ACHN (cell line): ENCODE measurements around the gene CFLAR.
A peak's percentile ranks its signal among the peaks of the same experiment; 100 is the strongest.
"Not testable (repeated sequence)": the region's sequence is repeated elsewhere in the genome, so short reads cannot be mapped to it uniquely, and the experiment has no call there.

ENCODE experiments used
- DNase-seq: peaks from one replicate; pipeline ENCODE4 v3.0.0-alpha.2; 2015
- in situ Hi-C: cut with HindIII; loops from 2 replicates; pipeline ENCODE4 v1.10.0; 2017; ENCODE audit warnings: low sequenced_read_pairs, low pct_ligation_motif_present, low pct_unique_long_range_greater_than_20kb

Gene CFLAR

DNA sequence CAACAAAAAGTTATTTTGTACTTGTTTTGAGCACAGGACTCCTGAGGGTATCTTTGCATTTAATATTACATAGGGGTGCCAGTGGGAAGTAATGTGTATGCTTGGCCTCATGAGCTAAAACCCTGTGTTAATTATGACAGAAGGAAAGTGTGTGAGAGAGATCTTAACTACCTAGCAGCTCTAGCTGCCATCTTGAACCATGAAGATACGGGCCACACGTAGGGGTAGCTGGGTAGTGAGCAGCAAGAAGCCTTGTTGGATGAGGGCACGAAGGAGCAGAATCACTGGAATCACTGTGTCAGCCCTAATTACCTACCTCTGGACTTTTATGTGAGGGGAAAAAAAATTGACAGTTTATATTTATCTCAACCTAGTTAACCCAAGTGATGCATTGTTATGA, 51.6 kb downstream of the CFLAR start:
- in situ Hi-C loops: no loop called here
- no peak for DNase-seq

DNA sequence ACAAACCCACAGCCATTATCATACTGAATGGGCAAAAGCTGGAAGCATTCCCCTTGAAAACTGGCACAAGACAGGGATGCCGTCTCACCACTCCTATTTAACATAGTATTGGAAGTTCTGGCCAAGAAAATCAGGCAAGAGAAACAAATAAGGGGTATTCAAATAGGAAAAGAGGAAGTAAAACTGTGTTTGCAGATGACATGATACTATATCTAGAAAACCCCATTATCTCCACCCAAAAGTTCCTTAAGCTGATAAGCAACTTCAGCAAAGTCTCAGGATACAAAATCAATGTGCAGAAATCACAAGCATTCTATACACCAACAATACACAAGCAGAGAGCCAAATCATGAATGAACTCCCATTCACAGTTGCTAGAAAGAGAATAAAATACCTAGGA, 52.5 kb downstream of the CFLAR start:
- DNase-seq, in situ Hi-C loops: not testable (repeated sequence)

DNA sequence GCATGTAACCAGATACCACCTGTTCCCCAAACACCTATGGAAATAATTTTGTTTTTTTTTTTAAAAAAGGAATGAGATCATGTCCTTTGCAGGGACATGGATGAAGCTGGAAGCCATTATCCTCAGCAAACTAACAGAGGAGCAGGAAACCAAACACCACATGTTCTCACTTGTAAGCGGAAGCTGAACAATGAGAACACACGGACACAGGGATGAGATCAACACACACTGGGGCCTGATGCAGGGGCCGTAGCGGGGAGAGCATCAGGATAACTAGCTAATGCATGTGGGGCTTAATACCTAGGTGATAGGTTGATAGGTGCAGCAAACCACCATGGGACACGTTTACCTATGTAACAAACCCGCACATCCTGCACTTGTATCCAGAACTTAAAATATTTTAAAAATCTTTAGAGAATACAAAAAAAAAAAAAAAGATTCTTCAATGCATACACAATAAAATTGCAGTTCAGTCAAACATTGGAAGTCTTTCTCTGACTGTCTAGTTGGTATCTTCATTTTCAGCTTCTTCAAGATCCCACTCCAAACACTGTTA, 55.4 kb downstream of the CFLAR start:
- in situ Hi-C loops: no loop called here
- no peak for DNase-seq

DNA sequence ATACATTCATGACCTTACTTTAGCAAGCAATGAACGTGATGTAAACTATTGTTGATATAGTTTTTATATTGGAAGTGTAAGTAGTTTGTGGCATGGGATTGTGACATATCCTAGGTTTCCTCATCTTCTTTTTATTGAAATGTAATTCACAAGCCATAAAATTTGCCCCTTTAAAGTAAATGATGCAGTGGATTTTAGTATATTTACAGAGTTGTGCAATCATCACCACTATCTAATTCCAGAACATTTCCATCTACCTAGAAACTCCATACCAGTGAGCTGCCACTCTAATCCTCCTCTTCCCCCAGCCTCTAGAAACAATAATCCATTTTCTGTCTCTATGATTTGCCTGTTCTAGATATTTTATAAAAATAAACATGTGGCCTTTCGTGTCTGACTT, 56.3 kb downstream of the CFLAR start:
- DNase-seq: no peak
- in situ Hi-C loops: no loop called here

DNA sequence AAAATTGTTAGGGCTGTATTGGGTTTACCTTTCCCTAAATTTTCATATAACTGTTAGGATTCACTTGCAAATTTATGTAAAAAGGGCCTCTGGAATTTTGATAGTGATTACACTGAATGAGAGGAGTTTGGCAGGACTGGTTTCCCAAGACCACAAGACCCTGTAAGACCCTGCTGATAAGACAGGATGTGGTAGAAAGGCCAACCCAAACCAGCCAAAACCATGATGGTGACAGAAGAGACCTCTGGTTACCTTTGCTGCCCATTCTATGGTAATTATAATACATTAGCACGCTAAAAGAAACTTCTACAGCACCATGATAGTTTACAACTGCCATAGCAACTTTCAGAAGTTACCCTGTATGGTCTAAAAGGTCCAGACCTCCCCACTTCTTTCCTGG, 58.7 kb downstream of the CFLAR start:
- DNase-seq: no peak
- in situ Hi-C loops: no loop called here

DNA sequence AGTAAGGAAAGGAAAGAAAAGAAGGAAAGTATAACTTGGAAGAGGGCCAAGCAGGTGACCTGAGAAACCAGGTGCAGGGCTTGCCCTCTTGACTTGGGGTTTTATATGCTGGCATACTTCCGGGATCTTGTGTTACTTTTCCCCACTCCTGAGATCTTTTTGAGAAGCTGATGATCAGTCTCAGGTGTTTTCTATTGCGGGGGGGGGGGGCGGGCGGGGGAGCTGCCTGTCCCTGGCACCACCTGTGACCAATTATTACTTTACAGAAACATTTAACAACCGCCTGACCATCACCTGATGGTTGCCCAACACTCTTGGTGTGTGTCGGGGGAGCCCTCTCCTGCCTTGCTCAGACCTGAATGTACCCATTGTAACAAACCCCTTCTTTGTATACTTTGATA, 60.1 kb downstream of the CFLAR start:
- in situ Hi-C loops: no loop called here

DNA sequence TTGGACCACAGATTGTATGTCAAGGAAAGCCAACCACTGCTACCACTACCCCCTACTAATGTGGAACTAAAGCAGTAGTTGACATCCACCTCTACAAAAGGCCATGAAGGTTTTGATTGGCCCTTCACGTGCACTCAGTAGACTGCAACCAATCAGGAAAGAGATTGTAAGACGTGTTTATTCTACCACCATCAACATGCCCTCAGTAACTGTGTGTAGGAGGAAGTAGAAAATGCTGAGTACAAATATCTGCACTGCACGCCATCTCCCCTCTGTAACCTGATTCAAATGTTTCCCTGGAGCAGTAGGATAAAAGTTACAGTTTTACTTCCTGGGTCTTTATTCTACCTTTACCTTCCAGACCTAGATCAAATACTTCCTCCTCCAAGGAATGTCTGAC, 64.0 kb downstream of the CFLAR start:
- in situ Hi-C loops: loop anchor here (10.0 kb wide), 1 partner anchor 275 kb away; no protein-coding TSS in a partner anchor

More for the DNA sequence above, 60.1 kb downstream of the CFLAR start:
- no peak for DNase-seq

DNA sequence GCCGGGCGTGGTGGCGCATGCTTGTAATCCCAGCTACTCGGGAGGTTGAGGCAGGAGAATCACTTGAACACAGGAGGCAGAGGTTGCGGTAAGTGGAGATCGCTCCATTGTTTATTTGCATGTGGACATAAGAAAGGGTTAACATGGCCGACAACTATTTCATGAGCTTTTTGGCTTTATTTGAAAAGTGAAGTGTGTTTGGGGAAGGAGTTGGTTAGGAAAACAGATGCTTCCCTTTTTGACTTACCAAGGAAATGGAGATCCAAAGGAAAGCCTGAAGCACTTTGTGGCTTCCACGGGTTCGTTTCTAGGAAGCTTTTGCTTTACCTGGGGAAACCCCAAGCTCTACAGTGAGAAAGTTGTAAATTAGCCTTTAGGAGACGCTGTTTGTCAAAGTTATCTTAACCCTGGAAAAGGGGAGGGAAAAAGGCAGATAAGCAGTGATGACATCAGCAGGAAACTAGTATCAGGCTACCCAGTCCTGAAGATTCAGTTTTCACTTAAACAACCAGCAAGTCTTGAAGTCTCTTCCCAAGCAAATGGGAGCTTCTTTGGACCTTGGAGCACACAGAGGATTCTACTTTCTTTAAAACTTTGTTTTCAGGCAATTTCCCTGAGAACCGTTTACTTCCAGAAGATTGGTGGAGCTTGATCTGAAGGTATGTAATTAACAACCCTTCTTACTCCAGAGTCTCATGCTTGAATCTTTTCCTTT, 66.8 kb downstream of the CFLAR start, which contains the start of gene CASP10:
Gene CASP10, plus strand, starts transcription at position 492 of the 715 bp plus-strand sequence. CDS start 2,637 bp downstream, outside the sequence.
- peak; percentile 93 for DNase-seq
- in situ Hi-C loops: loop anchor here (10.0 kb wide), 1 partner anchor 278 kb away; no protein-coding TSS in a partner anchor

More for the DNA sequence above, 64.0 kb downstream of the CFLAR start:
- DNase-seq: no peak

DNA sequence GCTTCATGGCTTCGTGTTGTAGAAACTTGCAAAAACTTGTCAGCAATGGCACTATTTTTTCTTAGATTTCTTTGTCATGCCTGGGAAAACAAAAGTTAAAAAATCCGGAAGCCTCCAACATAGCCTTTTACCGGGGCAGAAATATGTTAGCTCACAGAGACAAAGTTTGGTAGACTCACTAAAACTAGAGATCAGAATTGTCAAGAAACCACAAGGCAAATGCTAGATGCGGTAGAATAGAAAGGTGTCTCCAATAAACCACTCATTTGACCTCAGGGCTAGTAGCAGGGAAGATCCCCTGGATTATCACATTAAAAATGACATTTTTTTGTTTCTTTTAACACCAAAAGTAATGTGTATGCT, 67.4 kb downstream of the CFLAR start:
- in situ Hi-C loops: loop anchor here (10.0 kb wide), 1 partner anchor 279 kb away; no protein-coding TSS in a partner anchor
- no peak for DNase-seq

DNA sequence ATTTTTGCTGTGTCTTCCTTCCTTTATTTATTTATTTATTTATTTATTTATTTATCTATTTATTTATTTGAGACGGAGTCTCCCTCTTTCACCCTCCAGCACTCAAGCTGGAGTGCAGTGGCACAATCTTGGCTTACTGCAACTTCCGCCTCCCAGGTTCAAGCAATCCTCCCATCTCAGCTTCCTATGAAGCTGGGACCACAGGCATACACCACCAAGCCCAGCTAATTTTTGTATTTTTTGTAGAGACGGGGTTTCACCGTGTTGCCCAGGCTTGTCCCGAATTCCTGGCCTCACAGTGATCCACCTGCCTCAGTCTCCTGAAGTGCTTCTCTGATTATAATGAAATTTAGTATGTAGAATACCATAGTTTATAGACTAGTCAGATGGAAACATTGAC, 67.9 kb downstream of the CFLAR start:
- in situ Hi-C loops: loop anchor here (10.0 kb wide), 1 partner anchor 279 kb away; no protein-coding TSS in a partner anchor
- not testable (repeated sequence) for DNase-seq

DNA sequence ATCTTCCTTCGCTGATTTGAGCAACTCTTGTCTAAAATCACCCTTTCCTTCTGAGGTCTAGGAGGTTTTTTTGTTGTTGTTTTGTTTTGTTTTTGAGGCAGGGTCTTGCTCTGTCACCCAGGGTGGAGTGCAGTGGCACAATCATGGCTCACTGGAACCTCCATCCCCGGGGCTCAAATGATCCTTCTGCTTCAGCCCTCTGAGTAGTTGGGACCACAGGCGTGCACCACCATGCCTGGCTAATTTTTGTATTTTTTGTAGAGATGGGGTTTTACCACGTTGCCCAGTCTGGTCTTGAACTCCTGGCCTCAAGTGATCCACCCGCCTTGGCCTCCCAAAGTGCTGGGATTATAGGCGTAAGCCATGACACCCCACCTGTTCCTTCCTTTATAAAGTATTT, 68.3 kb downstream of the CFLAR start:
- DNase-seq: not testable (repeated sequence)
- in situ Hi-C loops: loop anchor here (10.0 kb wide), 1 partner anchor 279 kb away; no protein-coding TSS in a partner anchor

DNA sequence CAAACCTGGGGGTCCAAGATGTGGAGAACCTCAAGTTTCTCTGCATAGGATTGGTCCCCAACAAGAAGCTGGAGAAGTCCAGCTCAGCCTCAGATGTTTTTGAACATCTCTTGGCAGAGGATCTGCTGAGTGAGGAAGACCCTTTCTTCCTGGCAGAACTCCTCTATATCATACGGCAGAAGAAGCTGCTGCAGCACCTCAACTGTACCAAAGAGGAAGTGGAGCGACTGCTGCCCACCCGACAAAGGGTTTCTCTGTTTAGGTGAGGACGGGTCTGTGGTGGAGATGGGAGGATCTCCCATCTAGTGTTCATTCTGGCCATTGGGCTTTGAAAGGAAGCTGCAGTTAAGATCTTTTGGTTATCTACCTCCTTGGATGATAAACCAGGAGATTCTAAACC, 69.9 kb downstream of the CFLAR start:
- no peak for DNase-seq
- in situ Hi-C loops: loop anchor here (10.0 kb wide), 1 partner anchor 281 kb away; no protein-coding TSS in a partner anchor

DNA sequence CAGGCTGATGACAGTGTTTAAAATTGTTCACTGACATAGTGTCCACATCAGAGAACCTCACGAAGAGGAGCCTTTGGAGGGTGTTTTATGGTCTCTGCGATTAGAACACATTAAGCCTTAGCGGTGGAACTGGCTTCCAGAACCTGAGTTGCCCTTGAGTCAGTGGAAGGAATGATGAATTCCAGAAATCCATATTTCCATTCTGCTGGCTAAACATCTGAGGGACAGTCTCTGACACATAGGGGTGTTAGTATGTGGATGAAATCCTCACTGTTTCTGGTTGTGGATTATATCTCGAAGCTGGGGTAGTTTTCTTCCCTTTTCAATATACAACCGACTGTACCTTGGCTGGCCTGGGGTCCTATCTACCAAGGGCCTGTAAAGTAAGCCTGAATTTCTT, 71.0 kb downstream of the CFLAR start:
- DNase-seq: no peak
- in situ Hi-C loops: loop anchor here (10.0 kb wide), 1 partner anchor 282 kb away; no protein-coding TSS in a partner anchor

DNA sequence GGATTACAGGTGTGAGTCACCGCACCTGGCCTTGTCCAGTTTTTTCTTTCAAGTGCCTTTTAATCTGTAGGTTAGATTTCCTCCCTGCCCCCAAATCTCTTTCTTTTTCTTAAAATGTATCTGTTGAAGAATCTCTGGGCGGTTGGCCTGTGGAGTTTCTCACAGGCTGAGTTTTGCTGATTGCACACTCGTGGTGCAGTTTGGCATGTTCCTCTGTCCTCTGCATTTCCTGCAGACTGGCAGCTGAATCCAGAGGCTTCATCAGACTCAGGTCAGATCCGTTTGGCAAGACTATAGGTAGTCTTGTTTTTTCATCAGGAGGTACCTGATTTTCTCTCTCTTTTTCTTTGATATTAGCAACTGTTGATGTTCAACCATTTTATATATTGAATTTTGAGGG, 72.5 kb downstream of the CFLAR start:
- in situ Hi-C loops: loop anchor here (10.0 kb wide), 1 partner anchor 284 kb away; no protein-coding TSS in a partner anchor
- no peak for DNase-seq

DNA sequence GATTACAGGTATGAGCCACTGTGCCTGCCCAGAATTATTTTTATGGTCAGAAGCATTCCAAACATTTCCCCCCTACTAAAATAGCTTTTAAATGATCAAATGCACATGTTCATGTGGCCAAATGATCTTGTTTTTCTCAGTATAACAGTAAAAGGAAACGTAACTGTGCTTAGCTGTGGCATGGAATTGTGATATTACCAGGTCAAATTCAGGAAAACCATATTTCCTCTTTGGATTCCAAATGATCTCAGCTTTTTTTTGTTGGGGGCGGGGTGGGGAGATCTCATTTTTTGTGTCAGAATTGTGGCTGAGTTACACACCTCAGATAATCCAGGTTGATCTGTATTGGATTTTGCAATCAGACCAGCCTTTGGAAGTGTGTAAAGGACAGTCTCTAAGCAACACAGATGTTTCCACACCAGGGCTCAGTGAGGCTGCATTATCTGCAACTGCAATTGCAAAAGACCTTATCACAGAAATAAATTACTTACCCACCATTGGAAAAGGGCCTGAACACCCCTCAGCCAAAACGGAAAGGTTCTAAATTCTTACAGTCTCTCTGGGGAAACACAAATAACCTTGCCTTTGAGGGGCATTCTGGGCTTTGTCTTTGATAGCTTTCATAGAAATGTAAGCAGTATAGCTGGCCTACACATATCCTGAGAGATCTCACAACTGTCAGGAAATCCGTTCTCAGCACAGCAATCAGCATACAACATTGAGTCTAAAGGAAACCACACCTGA, 75.3 kb downstream of the CFLAR start:
- no peak for DNase-seq
- in situ Hi-C loops: no loop called here

DNA sequence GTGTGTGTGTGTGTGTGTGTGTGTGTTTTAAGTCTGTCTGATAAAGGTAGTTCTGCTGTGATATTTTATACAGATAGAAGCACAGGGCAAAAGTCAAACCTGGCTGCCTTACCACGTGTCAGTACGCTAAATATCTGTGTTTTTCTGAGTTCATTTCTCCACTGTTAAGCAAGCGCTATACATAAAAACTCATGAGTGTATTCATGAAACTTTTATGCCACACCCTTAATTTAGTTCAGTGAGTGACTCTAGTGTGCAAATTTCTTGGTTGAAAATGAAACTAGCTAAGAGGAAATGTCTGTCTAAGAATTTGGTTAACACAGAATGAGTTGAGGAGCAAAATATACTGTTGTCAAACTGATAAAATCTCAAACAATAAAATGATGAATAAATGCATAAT, 78.1 kb downstream of the CFLAR start:
- DNase-seq: no peak
- in situ Hi-C loops: no loop called here

DNA sequence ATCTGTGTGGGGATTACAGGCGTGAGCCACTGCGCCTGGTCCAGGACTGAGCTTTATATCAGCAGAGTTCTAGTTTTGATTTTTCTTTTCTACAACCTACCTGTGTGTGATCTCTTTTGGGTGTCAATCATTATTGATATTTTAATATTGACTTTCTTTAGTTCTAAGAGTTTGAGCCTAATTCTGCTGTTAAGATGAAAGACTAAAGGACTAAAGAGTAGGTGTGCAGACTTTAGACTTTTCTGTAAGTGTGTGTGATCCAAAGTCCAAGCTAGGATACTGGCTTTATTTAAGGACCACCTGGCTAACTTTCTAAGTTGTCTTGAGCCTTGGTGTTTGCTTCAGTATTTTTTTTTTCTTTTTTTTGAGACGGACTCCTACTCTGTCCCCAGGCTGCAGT, 79.4 kb downstream of the CFLAR start:
- in situ Hi-C loops: no loop called here
- DNase-seq: no peak

DNA sequence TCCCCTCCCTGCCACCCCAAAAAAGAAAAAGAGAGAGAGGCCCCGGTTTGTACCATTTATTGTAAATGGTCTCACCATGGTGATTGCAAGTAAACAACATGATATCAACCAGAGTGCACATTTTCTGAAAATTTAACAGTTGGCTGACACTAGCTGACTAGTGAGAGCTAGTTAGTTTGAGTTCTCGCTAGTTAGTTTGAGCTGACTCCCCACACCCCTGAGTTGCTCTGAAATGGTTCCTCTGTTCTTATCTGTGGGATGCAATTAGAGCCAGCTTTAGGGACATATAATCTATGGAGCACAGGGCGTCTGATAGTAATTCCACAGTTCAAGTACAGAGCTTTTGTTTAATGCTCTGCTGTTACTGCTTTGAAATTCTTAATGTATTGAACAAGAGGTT, 80.0 kb downstream of the CFLAR start:
- in situ Hi-C loops: no loop called here
- no peak for DNase-seq

DNA sequence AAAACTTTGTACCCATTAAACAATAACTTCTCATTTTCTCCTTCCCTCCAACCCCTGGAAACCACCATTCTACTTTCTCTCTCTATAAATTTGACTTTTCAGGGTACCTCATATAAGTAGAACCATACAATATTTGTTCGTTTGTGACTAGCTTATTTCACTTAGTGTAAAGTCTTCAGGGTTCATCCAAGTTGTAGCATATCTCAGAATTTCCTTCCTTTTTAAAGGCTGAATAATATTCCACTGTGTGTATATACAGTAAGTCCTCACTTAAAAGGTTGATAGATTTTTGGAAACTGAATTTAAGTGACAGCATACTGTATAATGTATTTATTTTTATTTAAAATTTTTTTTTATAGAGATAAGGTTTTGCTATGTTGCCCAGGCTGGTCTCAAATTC, 80.8 kb downstream of the CFLAR start:
- in situ Hi-C loops: no loop called here

More for the DNA sequence above, 80.8 kb downstream of the CFLAR start:
- DNase-seq: no peak
